GM18907 (cell line): Measurements from ENCODE around the gene DAP.

Experiments used
- ATAC-seq: cut with Tn5 transposase; IDR thresholded peaks from one replicate; pipeline ENCODE4 v1.9.1; 2021; ENCODE audit warnings: mild to moderate bottlenecking, moderate library complexity; ENCODE audit not compliant: unreplicated experiment

Gene DAP

GRCh38 chr5:10712574-10713366 is 48.3 kb downstream of the DAP start:
- ATAC-seq, result peak; percentile 90

- no peak for ATAC-seq
Observed at GRCh38 chr5:10711562-10711961, 49.5 kb downstream of the DAP start.

DNA sequence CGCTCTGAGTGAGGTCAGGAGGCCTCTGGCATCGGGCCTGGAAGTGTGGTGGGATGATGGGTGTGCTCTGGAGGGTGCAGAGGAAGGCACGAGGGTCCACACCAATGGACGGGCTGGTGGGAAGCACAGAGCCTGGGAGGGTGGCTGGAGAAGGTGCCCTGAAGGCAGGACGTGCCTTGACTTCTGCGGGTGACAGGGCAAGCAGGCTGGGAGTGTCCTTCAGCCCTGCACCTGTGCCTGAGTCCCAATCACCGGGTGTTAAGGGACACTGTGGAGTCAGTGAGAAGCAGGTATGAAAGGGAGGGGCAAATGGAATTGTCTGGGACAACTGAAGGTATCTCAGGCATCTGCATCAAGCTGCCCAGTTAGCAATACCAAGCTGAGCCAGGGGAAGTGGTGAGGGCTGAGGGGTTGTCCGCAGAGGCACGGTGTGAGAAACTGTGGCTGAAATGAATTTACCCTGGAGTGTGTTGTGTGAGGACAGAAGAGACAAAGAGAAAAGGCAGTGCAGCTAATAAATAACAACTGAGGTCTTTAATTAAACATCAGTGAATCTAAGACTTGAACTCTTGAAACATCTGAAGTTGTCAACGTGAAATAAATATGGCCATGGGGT is 50.4 kb downstream of the DAP start:
- no peak for ATAC-seq

GRCh38 chr5:10709933-10710332 is 51.1 kb downstream of the DAP start:
- ATAC-seq, result no peak

GRCh38 chr5:10709409-10709808 is 51.6 kb downstream of the DAP start:
- ATAC-seq, result no peak

DNA sequence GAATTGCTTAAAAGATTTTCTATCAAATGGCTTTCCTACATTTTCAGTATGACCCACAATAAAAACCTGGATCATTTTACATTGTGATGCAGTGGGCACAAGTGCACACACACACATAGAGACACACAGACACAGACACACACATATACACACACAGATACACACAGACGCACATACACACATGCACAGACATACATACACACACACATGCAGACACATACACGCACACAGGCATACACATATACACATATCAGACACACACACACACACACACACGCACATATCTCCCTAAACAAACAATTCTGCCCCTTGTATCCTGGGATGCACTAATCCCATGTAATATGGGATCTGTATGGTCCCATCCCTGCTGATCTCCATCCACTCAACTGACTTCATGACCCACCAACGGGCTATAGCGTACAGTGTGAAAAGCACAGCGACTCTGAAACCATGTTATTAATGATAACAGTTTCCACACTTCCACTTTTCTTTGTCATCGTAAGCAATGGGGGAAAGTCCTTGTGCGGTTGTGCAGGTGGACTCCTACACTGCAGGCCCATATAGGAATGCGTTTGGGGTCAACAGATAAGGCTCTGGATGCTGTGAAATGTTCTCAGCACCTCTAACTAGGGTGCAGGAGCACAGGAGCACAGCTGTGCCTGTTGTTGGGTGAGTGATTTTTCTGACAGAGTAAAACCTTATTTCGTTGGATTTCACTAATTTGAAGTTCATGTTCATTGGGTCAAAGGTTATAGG is 52.7 kb downstream of the DAP start:
- no peak for ATAC-seq

DNA sequence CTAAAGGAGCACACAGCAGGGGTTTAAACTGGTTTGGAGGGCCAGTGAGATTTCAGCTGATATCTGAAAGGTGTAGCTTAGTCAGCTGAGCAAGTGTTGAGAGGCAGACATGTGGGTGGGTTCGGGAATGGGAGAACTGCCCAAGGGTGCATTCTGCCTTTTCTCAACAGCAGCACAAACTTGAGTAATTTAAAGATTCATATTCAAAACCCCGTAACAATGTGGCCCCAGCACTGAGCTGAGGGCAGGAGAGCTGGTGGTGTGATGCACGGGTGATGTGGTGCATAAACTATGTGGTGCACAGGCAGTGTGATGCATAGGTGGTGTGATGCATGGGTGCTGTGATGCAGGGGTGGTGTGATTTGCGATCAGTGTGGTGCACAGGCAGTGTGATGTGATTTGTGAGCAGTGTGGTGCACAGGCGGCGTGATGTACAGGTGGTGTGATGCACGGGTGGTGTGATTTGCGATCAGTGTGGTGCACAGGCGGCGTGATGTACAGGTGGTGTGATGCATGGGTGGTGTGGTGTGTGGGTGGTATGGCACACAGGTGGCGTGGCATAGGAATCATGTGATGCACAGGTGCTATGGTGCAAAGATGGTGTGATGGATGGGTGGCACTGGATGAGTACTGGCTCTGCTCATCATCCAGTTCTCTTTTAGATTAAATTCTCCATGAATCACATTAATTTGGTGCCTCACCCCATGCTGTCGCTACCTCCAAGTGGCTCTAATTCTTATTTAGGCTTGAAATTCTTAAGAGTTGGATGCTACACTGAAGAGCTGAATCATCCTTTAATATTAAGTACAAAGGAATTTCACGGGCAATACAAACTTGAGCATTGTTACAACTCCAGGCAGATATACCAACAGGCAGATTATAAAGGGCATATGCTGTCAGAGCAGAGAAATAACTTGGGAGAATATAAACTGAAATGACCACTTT is 53.6 kb downstream of the DAP start:
- no peak for ATAC-seq

DNA sequence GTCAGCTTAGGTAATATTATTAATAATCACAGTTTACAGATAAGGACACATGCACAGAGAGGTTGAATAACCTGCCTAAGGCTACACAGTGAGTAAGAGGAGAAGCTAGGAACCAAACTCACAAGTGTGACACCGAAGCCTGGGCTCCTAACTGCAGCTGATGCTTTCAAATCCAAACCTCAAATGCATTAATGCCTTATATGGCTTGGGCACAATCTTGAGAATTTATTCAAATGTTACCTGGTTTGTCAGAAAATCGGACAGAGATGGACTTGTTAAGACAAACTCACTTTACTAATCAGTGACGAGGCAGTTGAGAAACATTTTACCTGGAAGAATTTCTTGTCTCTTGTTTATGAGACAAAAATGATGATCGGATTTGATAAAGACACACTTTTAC is 54.7 kb downstream of the DAP start:
- no peak for ATAC-seq

GRCh38 chr5:10705747-10706146 is 55.3 kb downstream of the DAP start:
- no peak for ATAC-seq

GRCh38 chr5:10704949-10705621 is 55.9 kb downstream of the DAP start:
- ATAC-seq, result peak; percentile 45

- no peak for ATAC-seq
Observed at GRCh38 chr5:10703676-10704075, 57.4 kb downstream of the DAP start.

GRCh38 chr5:10702911-10703491 is 58.0 kb downstream of the DAP start:
- no peak for ATAC-seq

- ATAC-seq, result no peak
Observed at GRCh38 chr5:10702040-10702629, 58.9 kb downstream of the DAP start.

- no peak for ATAC-seq
Observed at GRCh38 chr5:10701567-10702039, 59.4 kb downstream of the DAP start.

- no peak for ATAC-seq
Observed at GRCh38 chr5:10700516-10700915, 60.5 kb downstream of the DAP start.

GRCh38 chr5:10699987-10700386 is 61.0 kb downstream of the DAP start:
- peak; percentile 68 for ATAC-seq

GRCh38 chr5:10699281-10699874 is 61.7 kb downstream of the DAP start:
- peak; percentile 49 for ATAC-seq

- no peak for ATAC-seq
Observed at GRCh38 chr5:10695759-10696543, 65.1 kb downstream of the DAP start.
